GOT3 (cell line): ENCODE measurements around the gene PCDH12.

Experiments used
- DNase-seq: peaks from one replicate; lab custom pipeline; 2025; ENCODE audit warnings: mixed read lengths; lab: John Stamatoyannopoulos, UW

Gene PCDH12

DNA sequence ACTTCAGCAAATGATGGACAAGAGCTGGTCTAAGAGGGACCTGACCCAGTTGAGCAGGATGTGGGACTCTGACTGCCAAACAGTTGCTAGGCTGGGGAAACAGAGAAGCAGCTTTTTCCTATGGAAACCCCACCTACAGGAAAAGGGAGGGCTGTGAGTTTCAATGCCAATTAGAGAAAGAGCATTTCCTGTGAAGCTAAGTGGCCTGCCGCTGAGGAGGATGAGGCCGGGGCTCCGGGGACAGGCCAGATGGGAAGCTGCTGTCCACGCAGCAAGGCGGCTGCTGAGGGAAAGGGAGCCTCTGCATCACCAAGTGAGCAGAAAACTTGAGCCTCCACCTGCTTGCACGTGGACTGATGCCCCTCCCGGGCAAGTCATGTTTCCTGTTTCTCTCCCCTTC lies at the start of gene PCDH12:
Gene PCDH12, minus strand, starts transcription at position 90 of the 400 bp plus-strand sequence. CDS start 351 bp downstream, outside the sequence.
- DNase-seq: no peak

DNA sequence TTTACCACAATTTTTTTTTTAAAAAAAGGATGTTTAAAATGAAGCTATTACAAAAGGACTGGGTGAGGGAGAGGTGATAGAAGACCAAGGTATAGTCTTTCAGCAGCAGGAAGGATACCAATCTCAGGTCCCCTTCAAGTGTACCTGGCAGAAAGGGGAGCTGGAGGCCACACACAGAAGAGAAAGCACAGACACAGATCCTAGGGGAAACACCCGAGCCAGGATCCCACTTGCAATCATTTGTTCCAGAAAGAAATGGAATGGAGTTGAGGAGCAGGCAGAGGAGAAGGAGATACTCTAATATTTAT lies 49.2 kb upstream of the PCDH12 start:
- no peak for DNase-seq

DNA sequence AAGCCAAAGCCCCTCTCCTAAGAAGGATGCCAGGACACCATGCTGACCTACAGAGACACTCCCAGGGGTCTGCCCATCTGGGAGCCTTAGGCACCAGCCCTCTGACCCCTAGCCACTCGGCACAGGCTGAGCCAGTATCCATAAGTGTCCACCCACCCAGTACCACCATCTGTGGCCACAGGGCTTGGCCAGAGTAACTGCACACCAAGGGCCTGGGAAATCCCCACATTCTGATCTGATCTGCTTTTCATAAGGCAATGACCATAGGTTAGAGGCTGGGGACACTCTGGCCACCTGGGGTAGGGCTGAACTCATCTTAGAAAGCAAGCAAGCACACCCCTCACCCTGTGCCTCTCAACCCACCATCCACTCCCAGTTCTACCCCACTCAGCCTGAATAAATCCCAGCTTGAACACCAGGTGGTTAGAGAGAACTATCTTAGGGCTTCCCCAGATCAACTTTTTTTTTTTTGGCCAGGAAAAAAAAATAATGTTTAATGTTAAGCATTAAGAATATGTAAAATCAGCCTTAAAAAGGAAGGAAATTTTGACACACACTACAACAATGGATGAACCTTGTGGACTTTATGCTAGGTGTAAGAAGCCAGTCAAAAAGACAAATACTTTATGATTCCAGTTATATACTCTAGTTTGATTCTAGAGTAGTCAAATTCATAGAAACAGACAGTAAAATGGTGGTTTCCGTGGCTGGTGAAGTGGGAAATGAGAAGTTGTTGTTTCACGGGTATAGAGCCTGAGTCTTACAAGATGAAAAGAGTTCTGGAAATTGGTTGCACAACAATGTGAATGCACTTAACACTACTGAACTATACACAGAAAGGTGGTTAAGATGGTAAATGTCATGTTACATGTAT lies 48.6 kb upstream of the PCDH12 start:
- DNase-seq: no peak

DNA sequence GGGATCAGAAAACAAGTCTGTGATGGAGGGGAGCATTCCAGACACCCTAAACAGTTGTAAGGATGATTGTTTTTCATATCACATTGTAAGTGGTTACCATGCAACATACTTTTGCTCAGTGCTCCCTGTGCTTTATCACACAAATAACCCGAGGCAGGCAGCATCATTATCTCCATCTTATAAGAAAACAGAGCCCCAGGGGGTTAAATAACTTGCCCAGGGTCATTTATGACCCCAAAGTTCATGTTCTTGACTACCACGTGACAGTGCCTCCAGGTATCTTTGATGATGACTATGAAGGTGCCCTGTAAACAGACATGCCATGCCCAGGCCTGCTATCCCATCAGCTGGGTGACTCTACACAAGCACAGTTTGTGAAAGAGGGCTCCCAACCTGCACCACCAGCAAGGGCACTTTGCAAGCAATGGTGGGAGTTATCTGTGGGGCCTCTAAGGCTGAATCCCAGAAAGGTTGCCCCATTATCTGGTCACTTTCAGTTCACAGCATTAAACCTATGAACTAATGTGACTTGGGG lies 45.3 kb upstream of the PCDH12 start:
- no peak for DNase-seq

DNA sequence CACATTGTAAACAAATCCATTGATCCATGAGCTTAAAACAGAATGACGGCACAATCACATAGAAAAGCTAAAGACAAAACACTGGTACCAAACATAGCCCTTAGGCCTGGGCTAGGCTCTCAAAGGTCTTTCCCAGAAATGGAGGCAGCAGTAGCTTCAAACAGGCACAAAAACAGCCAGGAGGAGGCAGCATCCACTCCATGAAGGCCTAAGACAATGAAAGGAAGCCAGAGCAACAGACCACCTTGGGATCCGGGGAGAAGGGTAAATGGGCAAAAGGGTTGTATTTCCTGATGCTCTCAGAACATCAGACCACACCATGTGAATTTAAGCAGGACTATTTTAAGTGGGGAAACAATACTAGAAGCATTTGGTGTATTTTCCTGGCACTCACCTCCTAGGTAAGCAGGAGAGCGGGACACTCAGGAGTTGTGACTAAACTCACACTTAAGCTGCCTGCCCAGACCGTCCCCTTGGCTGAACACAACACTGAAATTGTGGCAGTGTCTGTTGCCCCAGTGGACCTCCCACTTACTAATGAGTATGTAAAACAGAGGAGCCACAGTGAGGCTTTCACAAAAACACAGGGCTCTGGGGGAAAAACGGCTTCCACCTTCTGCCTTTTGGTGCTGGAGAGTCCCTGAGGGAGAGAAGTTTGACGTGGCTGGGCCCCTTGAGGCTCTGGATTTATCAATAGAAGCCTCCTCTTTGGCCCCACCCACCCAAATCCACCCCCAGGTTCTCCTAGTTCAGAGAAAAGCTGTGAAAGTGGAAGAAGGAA lies 42.9 kb upstream of the PCDH12 start:
- no peak for DNase-seq

DNA sequence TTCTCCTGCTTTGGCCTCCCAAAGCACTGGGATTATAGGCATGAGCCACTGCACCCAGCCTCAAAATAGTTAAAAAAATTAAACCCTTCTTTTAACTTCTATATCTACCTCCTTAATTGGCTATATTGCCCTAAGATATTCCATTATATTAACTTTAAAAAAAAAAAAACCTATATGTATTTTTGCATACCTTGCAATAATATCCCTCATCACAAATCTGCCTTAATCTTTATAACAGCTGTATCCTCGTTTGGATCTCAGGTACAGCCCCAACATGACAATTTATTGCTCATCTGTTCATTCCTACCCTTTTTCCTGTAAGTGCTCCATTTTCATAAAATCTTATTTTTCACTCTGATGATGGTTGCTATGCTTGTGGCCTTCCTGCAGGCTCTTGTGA lies 42.2 kb upstream of the PCDH12 start:
- DNase-seq: no peak

DNA sequence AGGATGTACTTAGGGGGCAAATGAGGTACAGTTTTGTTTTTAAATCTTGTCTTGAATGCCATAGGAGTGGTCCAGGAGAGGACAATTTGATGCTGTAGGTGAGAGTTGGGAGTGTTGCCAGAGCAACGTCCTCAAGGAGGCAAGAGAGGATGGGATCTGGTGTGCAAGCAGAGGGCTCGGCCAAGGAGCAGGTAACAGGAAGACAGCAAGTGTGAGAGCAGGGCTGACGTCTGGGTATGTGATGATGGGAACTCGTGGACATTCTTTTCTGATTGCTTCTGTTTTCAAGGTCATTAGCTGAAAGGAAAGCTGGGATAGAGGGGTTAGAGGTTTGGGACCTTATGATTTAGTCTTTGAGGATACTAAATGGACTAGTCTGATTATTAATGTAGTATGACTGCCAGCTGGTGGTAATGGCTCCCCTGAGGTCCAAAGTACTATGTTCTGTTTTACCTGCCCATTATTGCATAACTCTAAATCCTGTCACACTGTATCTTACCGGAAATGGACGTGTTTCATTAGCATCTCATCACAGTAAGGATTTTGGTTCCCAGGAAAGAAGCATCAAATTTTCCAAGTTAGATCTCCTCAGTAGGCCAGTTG lies 39.5 kb upstream of the PCDH12 start:
- DNase-seq: no peak

DNA sequence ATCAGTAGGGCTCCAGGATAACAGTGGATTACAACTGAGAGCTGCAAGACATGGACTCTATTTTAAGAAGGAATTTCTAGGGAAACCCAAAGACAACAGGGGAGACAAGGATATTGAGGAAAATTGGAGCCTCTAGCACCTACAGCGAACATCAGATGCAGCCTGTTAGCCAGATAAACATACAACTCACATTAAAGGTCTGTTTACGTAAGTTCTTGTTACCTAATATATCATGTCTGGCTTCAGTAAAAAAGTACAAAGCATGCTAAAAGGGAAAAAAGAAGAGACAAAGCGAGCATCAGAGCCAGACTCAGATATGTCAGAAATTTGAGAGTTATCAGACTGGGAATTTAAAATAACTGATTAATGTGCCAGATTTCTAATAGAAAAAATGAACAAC lies 37.7 kb upstream of the PCDH12 start:
- DNase-seq: no peak

DNA sequence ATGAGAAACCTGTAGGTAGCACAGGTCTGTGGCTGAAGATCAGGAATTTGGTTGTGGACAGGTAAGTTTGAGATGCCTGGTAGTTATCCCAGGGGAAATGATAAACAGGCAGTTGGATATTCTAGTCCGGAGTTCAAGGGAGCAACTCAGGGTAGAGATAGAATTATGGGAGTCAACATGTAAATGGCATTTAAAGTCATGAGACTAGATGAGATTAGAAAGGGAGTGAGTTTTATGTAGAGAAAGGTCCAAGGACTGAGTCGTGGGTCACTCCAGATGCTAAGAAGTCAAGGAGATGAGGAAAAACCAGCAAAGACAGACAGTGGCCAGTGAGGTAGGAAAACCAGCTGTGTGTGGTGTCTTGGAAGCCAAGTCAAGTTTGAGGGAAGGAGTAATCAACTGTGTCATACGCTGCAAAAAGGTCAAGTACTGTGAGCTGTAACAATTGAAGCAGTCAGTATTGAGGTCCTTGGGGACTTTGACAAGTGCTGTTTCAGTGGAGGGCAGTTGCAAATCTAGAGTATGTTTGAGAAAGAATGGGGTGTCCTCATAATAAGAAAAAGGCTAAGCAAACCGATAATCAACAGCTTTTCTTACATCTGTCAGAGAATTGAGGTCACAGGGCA lies 36.6 kb upstream of the PCDH12 start:
- no peak for DNase-seq

DNA sequence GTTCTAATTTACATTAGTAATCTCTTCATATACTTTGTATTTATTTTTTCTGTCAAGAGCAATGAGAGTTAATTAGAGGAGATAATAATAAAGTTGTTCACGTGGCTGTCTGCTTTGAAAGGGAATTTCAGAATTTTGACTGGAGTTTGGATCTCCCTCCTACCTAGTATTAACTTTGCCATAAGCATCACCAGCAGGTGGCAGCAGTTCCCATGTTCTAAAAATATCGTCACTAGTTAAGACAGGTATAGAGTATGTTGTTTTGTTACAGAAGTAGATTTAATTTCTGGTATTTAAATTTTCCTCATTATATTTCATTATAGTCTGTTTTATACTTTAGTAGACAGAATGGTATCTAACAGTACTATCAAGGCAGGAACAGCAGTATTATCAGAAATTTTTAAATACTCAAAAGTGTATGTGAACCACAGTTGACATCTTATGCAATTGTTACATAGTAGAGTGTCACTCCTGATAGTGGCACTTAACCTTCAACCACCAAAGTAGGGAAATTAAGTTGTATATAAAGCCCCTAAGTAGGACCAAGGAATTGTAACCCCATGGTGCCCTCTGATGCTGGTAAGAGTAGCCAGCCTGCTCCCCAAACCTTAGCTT lies 34.5 kb upstream of the PCDH12 start:
- DNase-seq: no peak

DNA sequence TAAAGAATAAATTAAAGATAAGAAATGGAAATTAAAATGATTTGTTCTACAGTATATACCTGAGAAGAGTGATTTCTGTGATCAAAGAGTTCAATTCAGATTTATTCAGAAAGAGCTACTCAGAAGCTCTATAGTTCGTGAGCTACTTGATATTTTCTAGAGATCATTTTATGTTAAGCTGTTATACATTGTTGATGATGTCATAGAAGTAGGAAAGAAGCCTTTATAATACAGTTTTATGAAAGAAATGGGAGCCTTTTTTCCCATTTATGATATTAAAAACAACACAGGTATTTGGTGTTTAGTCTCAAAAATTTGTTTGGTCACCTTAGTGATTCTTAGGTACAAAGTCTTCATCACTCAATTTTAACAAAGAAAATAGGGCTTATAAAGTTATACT lies 31.7 kb upstream of the PCDH12 start:
- no peak for DNase-seq

DNA sequence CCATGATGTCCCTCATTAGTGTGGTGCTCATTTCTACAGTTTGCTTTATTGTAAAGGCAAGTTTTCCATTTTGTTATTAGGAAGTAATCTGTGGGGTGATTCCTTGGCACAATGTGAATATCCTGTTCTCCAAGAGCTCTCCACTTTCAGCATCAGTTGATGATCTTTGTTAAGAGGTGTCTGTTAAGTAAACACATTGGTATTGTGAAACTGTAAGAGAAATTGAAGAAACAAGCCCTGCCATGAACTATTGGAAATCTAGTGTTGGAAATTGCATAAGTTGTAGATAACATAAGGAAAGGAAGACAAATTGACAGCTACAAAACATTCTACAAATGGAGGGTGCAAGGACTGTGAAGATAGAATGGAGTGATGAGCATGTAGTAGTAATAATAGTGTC lies 28.1 kb upstream of the PCDH12 start:
- no peak for DNase-seq

DNA sequence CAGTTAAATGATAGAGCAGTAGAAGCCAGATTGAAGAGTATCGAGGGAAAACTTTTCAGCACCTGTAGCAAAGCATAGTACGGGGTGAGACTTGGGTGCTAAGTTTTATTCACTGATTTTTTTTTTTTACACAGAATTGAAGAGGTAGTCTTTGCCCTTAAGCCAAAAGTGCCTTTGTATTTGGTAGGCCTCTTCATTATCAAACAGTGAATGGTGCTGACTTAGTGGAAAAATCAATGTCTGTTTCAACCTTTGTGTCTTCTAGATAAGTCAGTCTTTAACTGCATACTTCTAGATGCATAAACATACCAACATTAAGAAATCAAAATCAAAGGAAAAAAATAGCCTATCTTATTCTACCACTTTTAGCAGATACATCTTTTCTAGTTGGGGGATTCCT lies 24.6 kb upstream of the PCDH12 start:
- DNase-seq: no peak

DNA sequence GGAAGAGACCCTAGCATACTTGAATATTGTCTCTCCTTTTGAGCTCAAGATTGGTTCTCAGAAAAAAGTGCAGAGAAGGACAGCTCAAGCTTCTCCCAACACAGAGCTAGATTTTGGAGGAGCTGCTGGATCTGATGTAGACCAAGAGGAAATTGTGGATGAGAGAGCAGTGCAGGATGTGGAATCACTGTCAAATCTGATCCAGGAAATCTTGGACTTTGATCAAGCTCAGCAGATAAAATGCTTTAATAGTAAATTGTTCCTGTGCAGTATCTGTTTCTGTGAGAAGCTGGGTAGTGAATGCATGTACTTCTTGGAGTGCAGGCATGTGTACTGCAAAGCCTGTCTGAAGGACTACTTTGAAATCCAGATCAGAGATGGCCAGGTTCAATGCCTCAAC lies 20.4 kb upstream of the PCDH12 start:
- DNase-seq: no peak

DNA sequence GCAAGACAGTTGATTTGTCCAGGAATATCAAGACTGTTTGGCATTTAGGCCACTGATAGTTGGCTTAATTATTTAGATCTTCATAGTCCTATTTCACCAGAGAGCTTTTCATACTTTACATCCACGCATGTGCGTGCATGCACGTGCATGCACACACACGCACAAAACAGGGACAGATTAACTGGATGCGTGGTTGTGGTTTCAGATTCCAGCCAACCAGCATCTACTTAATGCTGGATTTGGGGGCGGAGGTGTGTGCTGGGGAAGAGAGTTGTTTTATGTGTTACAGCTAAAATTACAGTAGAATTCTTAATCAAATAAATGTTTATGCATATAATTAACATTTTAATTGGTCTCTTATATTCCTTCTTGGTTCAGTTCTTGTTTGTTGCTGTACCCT lies 18.2 kb upstream of the PCDH12 start:
- DNase-seq: no peak

DNA sequence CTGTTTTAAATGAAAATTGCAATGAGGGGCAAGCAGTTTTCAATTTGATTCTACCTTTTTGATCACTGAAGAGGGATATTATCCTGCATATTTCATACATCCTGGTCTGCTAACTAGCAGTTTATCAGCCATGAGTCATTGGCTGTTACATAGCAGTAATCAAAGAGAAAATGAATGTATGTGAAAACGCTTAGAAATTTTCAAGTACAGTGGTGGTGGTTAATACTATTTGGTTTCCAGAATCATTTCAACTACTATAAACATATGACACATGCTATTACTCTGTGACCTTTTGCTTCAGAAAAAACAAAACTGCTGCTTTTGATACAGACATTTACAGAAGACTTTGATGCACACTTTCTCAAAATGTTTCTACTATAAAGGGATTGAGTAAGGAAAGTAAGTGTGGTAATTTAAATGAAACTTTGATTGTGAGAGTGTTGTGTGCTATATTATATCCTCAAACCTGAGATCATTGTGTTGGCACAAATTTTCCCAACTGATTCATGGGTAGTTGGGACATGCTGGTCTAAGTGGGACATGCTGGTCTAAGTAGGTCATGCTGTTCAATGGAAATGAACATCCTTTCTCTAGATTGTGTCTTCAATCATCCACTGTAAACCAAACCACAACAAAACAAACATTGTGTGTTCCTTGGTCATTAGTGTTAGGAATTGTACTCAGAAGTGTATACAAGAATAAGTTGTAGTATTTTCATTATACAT lies 16.0 kb upstream of the PCDH12 start:
- no peak for DNase-seq

DNA sequence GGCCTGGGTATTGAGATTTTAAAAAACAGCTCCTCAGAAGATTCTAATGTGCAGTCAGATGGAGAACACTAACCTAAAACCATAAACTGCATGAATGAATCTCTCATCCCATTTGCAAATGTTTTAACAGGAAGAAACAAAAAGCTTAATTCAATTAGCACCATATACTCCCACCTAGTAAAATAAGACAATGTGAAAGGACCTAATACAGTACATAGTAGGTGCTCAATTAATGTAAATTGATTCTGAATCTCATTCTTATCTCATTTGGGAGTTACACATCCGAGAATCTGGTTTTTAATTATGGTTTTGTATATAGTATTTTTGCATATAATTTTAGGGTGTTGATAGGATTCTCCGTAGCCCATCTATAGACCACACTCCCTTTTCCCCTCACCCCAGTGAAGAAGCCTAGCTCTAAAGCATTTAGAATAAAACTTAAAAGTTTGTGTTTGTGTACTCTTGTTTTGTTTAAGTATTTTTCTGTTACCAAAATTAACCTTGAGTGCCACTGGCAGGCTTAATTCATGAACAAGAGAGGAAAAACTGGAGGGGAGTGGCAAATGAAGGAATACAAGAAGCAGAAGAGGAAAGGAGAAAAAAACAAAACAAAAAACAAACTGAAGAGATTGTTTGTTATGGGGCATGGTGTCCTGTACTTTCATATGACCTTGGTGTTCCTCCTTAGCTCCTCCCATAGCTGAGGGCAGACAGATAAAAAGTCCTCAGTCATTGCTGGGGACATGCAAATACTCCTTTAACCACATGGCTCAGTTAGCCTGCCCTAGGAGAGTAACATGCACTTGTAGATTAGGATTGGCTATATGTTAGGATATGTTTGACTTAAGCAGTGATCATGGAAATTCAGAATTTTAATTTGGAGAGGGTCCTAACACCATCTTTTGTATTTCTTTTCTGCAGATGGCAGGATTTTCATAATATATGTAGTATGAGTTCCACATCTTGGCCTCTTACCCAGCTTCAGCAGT lies 12.1 kb upstream of the PCDH12 start:
- no peak for DNase-seq

DNA sequence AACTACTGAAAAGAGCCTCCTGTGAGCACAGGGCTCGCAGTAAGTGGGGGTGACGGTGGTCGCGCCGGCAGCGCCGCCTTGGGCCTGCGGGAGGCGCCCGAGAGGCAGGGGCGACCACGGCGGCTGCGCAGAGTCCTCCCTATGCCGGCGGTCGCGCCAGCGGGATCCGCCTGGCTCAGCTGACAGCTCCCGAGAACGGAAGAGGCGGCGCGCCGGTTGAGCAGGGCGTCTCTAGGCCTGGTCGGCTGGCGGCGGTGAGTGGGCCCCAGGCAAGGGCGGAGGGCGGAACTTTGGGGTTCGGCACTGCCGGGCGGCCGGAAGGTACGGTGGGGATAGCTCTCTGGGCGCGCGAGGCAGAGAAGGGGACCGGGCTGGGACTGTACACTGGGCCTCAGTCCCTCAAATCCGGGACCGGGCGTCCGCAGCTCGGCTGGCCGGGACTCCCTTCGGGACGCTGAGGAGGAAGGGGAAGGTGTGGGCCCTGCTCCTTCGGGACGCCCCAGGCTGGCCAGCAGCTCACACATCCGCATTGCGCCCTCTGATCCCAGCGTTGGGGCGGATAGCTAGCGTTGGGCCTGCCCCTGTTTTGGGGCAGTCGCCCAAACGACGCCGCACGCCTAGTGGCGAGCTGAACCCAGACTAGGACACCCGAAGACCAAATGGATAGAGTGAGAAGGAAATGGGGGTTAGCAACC lies 11.1 kb upstream of the PCDH12 start, which contains the start of gene RNF14:
Gene RNF14, plus strand, starts transcription at position 192 of the 695 bp plus-strand sequence. CDS start 4,484 bp downstream, outside the sequence.
- peak; percentile 93 for DNase-seq

DNA sequence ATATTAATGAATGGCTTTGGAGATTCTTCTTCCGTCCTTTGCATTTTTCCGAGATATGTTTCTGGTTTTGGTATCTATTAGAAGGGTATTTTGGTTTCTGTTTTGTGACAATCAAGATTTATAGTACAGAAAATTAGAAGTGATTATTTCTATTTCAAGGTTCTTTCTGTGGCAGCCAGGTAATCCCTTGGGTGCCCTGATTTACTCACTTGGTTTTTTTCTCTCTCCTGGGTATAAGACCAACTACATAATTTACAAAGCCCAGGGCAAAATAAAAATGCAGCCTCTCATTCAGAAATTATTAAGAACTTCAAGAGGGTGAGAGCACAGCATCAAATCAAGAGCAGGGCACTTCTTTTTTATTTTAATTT lies 8.9 kb upstream of the PCDH12 start:
- no peak for DNase-seq
